CD4-positive, alpha-beta T cell treated with Interleukin-6 for 4 hours (primary cell): ENCODE data around the gene CAPZB.
A peak's percentile ranks its signal among the peaks of the same experiment; 100 is the strongest.

ENCODE experiments used
- DNase-seq: peaks from one replicate; pipeline ENCODE4 v3.0.0-alpha.2; 2020; ENCODE audit warnings: mixed read lengths

CAPZB gene

DNA sequence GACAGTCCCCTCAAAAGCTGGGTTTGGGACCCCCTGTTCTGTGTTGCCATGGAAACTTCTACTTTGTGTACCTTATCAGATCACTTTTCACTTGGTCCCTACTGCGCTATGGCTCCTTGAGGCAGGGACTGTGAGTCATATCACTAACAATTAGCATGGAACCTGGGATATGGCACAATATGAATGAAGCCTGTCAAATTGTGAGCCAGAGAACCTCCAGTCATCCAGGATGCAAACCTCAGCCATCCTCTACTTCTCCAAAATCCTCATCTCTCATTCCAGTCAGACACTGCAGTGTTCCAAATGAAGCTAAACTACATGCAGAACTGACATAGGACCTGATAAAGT lies 11.2 kb upstream of the CAPZB start:
- no peak for DNase-seq

GRCh38 chr1:19495799-19496526 lies 10.6 kb upstream of the CAPZB start:
- DNase-seq: no peak

DNA sequence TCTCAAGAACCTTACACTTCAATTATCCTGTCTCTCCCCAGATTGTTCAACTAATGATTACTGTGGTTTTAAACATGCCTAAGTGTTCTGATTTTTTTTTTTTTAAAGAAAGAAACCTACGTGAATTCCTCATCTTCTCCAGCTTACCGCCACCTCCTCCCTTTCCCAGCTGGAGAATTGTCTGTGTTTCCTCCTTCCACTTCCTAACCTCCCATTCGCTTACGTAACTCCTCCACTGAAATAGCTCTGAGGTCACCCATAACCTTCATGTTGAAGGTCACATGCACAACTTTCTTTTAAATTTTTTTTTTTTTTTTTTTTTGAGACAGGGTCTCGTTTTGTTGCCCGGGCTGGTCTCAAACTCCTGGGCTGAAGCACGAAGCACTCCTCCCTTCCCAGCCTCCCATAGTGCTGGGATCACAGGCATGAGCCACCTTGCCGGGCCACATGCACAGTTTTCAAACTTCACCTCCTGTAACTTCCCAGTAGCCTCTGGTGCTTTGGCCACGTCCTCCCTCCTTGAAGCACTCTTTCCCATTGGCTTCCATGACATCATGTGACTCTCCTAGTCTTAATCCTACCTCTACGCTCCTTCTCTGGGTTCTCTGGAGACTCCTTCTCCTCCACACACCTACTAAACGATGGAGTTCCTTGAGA lies 9.8 kb upstream of the CAPZB start:
- no peak for DNase-seq

GRCh38 chr1:19493547-19493946 lies 8.2 kb upstream of the CAPZB start:
- no peak for DNase-seq

DNA sequence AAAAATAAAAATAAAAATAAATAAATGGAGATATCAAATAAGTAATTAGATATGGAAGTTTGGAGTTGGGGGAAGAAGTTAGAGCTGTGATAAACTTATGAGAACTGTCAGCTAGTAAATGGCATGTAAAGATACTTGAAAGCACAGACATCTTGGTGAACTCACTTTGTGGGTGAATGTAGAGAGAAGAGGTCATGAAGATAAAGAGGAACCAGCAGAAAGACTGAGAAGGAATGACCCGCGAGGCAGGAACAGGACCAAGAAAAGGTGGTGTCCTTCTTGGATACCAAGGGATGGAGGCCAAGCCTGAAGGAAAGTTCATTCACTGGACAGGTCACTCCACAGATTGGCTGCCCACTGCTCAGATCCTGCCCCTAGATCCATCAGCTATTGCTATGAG lies 4.7 kb upstream of the CAPZB start:
- no peak for DNase-seq

GRCh38 chr1:19488136-19488535 lies 2.8 kb upstream of the CAPZB start:
- DNase-seq: peak; percentile 19

- no peak for DNase-seq
Measured at GRCh38 chr1:19484798-19485361, 459 bp downstream of the CAPZB start.

- peak; percentile 42 for DNase-seq
Measured at GRCh38 chr1:19484338-19484797, 971 bp downstream of the CAPZB start.

GRCh38 chr1:19483691-19484090 lies 1.6 kb downstream of the CAPZB start:
- DNase-seq: no peak

- DNase-seq: peak; percentile 44
Measured at GRCh38 chr1:19483261-19483660, 2.1 kb downstream of the CAPZB start.

DNA sequence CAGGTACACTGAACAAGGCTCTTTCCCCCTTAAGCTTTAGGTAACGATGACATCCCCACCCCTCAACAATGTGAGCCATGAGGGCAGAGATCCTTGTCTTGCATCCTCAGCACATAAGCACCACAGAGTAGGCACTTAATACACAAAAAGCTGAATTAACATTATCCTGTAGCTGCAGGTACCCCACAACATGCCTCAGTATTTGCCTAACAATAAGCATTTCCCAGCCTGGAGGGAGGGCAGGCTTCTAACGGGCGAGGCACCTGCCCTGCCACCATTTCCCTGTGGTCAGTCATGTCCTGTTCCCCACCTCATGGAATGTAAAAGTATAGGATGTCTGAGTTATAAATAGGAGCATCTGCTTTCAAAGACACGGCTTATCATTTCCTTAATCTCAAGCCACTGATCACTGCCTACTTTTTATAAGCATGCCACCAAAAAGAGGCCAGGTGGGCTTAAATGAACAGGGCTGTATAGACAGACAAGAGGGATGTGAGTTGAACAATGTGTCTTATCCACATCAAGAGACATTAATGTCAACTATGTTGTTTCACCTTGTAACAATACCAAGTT lies 3.4 kb downstream of the CAPZB start:
- no peak for DNase-seq

DNA sequence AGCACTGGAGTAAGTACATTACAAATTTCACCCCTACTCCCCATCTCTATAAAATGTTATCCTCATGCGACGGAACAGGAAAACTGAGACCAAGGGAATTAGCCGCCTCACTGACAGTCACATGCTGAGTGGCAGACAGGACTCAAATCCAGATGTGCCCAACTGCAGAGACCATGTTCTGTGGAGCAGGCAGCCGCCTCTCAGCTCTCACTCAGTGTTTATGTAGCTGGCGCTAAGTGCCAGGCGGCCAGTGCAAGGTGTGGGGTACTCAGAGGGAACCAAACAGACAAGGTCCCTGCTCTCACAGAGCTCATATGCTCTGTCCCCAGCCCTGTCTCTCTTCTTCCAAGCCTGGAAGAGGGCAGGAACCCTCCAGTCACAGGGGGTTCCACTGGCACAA lies 5.1 kb downstream of the CAPZB start:
- no peak for DNase-seq

- DNase-seq: no peak
Measured at GRCh38 chr1:19479351-19480120, 5.8 kb downstream of the CAPZB start.

DNA sequence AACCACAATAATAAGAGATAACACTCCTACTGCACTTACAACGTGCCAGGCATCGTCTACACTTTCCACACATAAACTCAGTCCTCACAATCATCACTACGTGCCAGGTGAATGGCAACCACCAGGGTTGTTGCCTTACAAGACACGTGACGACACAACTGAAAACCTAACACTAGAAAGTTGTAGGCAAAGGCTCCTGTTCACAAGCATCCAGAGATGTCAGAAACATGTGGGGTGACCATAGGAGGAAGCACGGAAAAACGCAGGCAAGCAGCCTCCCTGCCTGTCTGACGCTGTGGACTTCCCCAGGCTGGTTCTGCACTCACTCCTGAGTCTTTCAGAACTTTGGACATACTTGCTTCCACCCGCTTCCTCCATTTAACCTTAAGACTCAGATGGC lies 7.0 kb downstream of the CAPZB start:
- DNase-seq: no peak

DNA sequence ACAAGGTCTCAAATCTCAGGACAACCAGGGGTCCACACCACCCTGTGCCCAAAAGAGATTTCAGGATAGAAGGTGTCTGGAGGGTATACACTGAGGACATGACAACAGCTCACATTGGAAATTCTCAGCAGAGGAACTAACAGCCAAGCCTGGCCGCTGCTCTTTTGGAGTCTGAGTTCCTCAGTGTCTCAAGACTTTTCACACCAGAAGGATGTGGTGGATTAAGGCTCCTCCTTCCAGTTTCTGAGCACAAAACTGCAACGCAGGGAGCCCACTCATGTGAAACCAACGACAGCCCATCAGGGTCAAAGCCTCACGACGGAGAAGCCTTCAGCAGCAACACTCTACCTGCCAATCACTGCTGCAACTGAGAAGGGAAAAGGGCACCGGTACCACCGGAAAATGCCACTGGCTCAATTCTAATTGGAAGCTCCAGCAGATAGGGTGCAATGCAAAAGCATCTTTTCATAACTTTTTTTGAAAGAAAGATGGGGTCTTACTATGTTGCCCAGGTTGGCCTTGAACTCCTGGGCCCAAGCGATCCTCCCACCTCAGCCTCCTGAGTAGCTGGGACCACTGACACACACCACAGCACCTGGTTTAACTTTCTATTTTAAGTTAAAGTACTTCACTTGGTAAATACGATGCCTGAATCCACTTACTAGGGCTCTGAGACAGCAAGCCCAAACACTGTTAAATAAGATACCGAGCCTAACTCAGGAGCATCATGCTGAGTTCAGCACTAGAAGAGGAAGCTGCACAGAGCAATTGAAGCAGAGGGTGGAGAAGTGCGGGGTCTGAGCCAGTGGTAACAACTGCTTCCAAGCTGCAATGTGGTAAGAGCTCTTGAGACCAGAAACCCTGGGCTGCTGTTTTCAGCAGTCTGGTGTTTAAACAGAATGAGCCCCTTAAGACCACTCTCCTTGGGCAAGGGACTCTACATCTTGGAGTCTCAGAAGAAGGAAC lies 7.8 kb downstream of the CAPZB start:
- peak; percentile 38 for DNase-seq

GRCh38 chr1:19476450-19477190 lies 8.7 kb downstream of the CAPZB start:
- DNase-seq: peak; percentile 47

- no peak for DNase-seq
Measured at GRCh38 chr1:19475296-19475695, 10.0 kb downstream of the CAPZB start.

- no peak for DNase-seq
Measured at GRCh38 chr1:19472174-19472573, 13.2 kb downstream of the CAPZB start.

GRCh38 chr1:19469004-19469403 lies 16.3 kb downstream of the CAPZB start:
- no peak for DNase-seq

DNA sequence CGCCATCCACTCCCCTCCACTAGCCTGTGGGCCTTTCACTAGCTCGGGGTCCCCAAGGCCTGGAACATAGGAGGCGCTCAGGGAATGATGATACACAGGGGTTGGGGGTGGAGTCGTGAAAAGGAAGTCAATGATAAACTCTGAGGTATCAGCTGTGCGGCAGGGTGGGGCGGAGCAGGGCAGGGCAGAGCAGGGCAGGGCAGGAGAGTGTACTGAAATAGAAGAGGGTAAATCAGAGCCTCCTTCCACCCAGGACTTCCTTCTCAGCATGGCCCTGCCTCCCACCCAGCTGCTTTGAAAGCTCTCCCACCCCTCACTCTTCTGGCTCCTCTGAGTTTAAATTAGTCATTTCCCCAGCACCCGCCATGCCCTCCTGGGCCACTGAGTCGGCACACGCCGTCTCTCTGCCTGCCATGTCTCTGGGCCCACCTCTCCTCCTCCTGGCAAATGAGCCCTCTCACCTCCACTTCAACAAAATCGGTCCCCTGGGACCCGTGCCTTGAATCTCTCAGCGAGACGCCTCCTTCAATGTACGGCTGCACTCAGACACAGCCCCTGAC lies 16.9 kb downstream of the CAPZB start:
- DNase-seq: peak; percentile 83
